ENCODE results near the gene MUC16.
"Not testable (repeated sequence)": the region's sequence is repeated elsewhere in the genome, so short reads cannot be mapped to it uniquely, and the experiment has no call there.

MUC16 gene

DNA sequence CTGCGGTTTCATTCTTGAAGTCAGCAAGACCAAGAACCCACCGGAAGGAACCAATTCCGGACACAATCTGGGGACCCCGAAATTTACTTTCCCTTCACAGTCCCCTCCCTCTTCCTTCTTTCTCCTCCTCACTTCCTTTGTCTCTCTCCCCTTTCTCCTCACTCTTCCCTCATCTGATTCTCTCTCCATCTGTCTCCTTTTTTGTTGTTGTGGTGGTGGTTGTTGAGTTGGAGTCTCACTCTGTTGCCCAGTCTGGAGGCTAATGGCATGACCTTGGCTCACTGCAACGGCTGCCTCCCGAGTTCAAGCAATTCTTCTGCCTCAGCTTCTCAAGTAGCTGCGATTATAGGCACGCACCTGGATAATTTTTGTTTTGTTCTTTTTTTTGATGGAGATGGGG, 44.0 kb upstream of the MUC16 start:
- Histone ChIP-seq H3K4me1 (ENCODE audit: control insufficient read depth in 1 of 2, insufficient read depth in 1 of 2, low read depth in 1 of 2, low read length in 1 of 2) (no peaks in the 10 kb centered on the region), H3K27me3 (no peaks in the 10 kb centered on the region), H3K4me3 (ENCODE audit: low read depth in 1 of 2, low read length in 1 of 2) (no peak overlapping the region), H3K27ac (no peak overlapping the region), H3K36me3 (no peaks in the 10 kb centered on the region), H3K9me3 (no peaks in the 10 kb centered on the region)
- TF ChIP-seq CTCF (IDR thresholded peaks at IDR 0.05), result no peak

DNA sequence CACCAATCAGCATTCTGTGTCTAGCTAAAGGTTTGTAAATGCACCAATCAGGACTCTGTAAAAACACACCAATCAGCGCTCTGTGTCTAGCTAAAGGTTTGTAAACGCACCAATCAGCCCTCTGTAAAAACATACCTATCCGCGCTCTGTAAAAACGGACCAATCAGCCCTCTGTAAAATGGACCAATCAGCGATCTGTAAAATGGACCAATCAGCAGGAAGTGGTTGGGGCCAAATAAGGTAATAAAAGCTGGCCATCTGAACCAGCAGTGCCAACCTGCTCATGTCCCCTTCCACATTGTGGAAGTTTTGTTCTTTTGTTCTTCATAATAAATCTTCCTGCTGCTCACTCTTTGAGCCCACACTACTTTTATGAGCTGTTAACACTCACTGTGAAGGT, 43.5 kb upstream of the MUC16 start:
- not testable (repeated sequence) for H3K9me3 ChIP-seq; H3K4me1 ChIP-seq (ENCODE audit: control insufficient read depth in 1 of 2, insufficient read depth in 1 of 2, low read depth in 1 of 2, low read length in 1 of 2); H3K27me3 ChIP-seq; H3K27ac ChIP-seq; H3K36me3 ChIP-seq; H3K4me3 ChIP-seq (ENCODE audit: low read depth in 1 of 2, low read length in 1 of 2)

GRCh38 chr19:9052894-9053293, 42.7 kb upstream of the MUC16 start:
- no peak for TF ChIP-seq CTCF (IDR thresholded peaks at IDR 0.05)
- Histone ChIP-seq H3K4me1 (ENCODE audit: control insufficient read depth in 1 of 2, insufficient read depth in 1 of 2, low read depth in 1 of 2, low read length in 1 of 2) (no peaks in the 10 kb centered on the region), H3K36me3 (no peaks in the 10 kb centered on the region), H3K27me3 (no peaks in the 10 kb centered on the region), H3K9me3 (no peaks in the 10 kb centered on the region), H3K4me3 (ENCODE audit: low read depth in 1 of 2, low read length in 1 of 2) (no peak overlapping the region), H3K27ac (no peak overlapping the region)

GRCh38 chr19:9046694-9047093, 36.5 kb upstream of the MUC16 start:
- no peak overlapping the region for H3K4me3 ChIP-seq (ENCODE audit: low read depth in 1 of 2, low read length in 1 of 2)
- no peaks in the 10 kb centered on the region for H3K9me3 ChIP-seq
- H3K36me3 ChIP-seq, result no peaks in the 10 kb centered on the region
- no peak overlapping the region for H3K27ac ChIP-seq
- no peak for TF ChIP-seq CTCF (IDR thresholded peaks at IDR 0.05)
- no peaks in the 10 kb centered on the region for H3K4me1 ChIP-seq (ENCODE audit: control insufficient read depth in 1 of 2, insufficient read depth in 1 of 2, low read depth in 1 of 2, low read length in 1 of 2)
- H3K27me3 ChIP-seq, result no peaks in the 10 kb centered on the region

- no peaks in the 10 kb centered on the region for H3K36me3 ChIP-seq
- no peak overlapping the region for H3K4me3 ChIP-seq (ENCODE audit: low read depth in 1 of 2, low read length in 1 of 2)
- TF ChIP-seq CTCF (IDR thresholded peaks at IDR 0.05), result no peak
- H3K9me3 ChIP-seq, result no peaks in the 10 kb centered on the region
- H3K27ac ChIP-seq, result no peak overlapping the region
- H3K27me3 ChIP-seq, result no peaks in the 10 kb centered on the region
- no peaks in the 10 kb centered on the region for H3K4me1 ChIP-seq (ENCODE audit: control insufficient read depth in 1 of 2, insufficient read depth in 1 of 2, low read depth in 1 of 2, low read length in 1 of 2)
These were observed 34.2 kb upstream of the MUC16 start for GRCh38 chr19:9044449-9044848.

DNA sequence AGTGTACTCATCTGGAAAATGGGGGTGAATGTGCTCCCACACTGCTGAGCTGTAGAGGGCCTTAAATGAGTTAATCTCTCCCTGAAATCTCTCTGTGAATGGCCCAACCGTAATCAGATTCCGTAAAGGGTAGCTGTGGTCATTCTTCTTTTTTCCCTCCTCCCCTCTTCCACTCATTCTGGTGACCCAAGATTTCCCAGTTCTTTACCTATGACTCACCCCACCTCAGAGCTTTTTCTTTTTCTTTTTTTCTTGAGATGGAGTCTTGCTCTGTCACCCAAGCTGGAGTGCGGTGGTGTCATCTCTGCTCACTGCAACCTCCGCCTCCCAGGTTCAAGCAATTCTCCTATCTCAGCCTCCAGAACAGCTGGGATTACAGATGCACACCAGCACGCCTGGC, 33.3 kb upstream of the MUC16 start:
- H3K36me3 ChIP-seq, result no peaks in the 10 kb centered on the region
- no peak for TF ChIP-seq CTCF (IDR thresholded peaks at IDR 0.05)
- H3K27me3 ChIP-seq, result no peaks in the 10 kb centered on the region
- H3K4me1 ChIP-seq (ENCODE audit: control insufficient read depth in 1 of 2, insufficient read depth in 1 of 2, low read depth in 1 of 2, low read length in 1 of 2), result no peaks in the 10 kb centered on the region
- H3K27ac ChIP-seq, result no peak overlapping the region
- no peak overlapping the region for H3K4me3 ChIP-seq (ENCODE audit: low read depth in 1 of 2, low read length in 1 of 2)
- no peaks in the 10 kb centered on the region for H3K9me3 ChIP-seq

All from neutrophil (primary cell).